ENCODE results near the gene RAC2. TPM values are rescaled to one million over a fixed set of nuclear protein-coding genes. Genes with fewer than 3 reads are reported as not detected.

RAC2 gene
- total RNA-seq, 1 experiment from 2014 or later: 90.5 TPM

GRCh38 chr22:37241351-37242142 lies 2.5 kb downstream of the RAC2 start:
- no peak overlapping the region for H3K4me2 ChIP-seq
- H3K79me2 ChIP-seq (ENCODE audit: low read depth): 0 out of 2 replicates have a peak, but pooled peaks cover 5% of the 10 kb centered on the region
- intact Hi-C loops (cut with micrococcal nuclease; ENCODE audit: unreplicated experiment): no loop called here
- no peak overlapping the region for H3K4me3 ChIP-seq
- no TSS peak for BruUV-seq (replicated peaks)
- peaks cover 17% of the 10 kb centered on the region for H3K4me1 ChIP-seq (replicated peaks; ENCODE audit: insufficient read depth)
- no peaks in the 10 kb centered on the region for H4K20me1 ChIP-seq (ENCODE audit: insufficient read depth)
- POLR2A ChIA-PET (ENCODE audit: unreplicated experiment): interaction anchor here (0.5 to 0.6 kb wide), 3 partner anchors 13 to 334 kb away, joined by 3 to 38 read pairs (median 3); no protein-coding TSS in a partner anchor
- H2AFZ ChIP-seq: no peak overlapping the region
- no peak for DNase-seq
- H3K9me2 ChIP-seq (ENCODE audit: insufficient read depth): no peaks in the 10 kb centered on the region
- TF ChIP-seq EZH2 (IDR thresholded peaks at IDR 0.05; ENCODE audit: low read depth) (no peak), CTCF (conservative IDR thresholded peaks at IDR 0.05) (no peak)
- H3K27ac ChIP-seq: no peak overlapping the region
- no peaks in the 10 kb centered on the region for H3K27me3 ChIP-seq (ENCODE audit: insufficient read depth, low read depth)
- no peaks in the 10 kb centered on the region for H3K36me3 ChIP-seq (ENCODE audit: low read depth)
- H3K9me3 ChIP-seq (ENCODE audit: insufficient read depth, low read depth): no peaks in the 10 kb centered on the region
- peaks cover 18% of the 10 kb centered on the region; the same call in 1 of the 2 replicates for H3F3A ChIP-seq (ENCODE audit: insufficient read depth, low read depth)
- CTCF ChIA-PET: interaction anchor here (1.4 kb wide), 1 partner anchor 18 kb away, joined by 4 read pairs; no protein-coding TSS in a partner anchor

GRCh38 chr22:37240941-37241320 lies 3.1 kb downstream of the RAC2 start:
- H4K20me1 ChIP-seq (ENCODE audit: insufficient read depth): no peaks in the 10 kb centered on the region
- ChIA-PET POLR2A (ENCODE audit: unreplicated experiment) (no interaction called here), CTCF (no interaction called here)
- peaks cover 17% of the 10 kb centered on the region for H3K4me1 ChIP-seq (replicated peaks; ENCODE audit: insufficient read depth)
- H3K36me3 ChIP-seq (ENCODE audit: low read depth): no peaks in the 10 kb centered on the region
- H3F3A ChIP-seq (ENCODE audit: insufficient read depth, low read depth): peaks cover 14% of the 10 kb centered on the region; the same call in 1 of the 2 replicates
- no peaks in the 10 kb centered on the region for H3K9me3 ChIP-seq (ENCODE audit: insufficient read depth, low read depth)
- no TSS peak for BruUV-seq (replicated peaks)
- no peak for TF ChIP-seq EZH2 (IDR thresholded peaks at IDR 0.05; ENCODE audit: low read depth)
- no peak for TF ChIP-seq CTCF (conservative IDR thresholded peaks at IDR 0.05)
- no peaks in the 10 kb centered on the region for H3K9me2 ChIP-seq (ENCODE audit: insufficient read depth)
- no peaks in the 10 kb centered on the region for H3K27me3 ChIP-seq (ENCODE audit: insufficient read depth, low read depth)
- 0 out of 2 replicates have a peak, but pooled peaks cover 5% of the 10 kb centered on the region for H3K79me2 ChIP-seq (ENCODE audit: low read depth)
- H2AFZ ChIP-seq: no peak overlapping the region
- DNase-seq: no peak
- no peak overlapping the region for H3K4me2 ChIP-seq
- intact Hi-C loops (cut with micrococcal nuclease; ENCODE audit: unreplicated experiment): no loop called here
- H3K27ac ChIP-seq: no peak overlapping the region
- no peak overlapping the region for H3K4me3 ChIP-seq

- Histone ChIP-seq H3K79me2 (ENCODE audit: low read depth) (0 out of 2 replicates have a peak, but pooled peaks cover 5% of the 10 kb centered on the region), H3K27me3 (ENCODE audit: insufficient read depth, low read depth) (no peaks in the 10 kb centered on the region), H4K20me1 (ENCODE audit: insufficient read depth) (no peaks in the 10 kb centered on the region), H3K36me3 (ENCODE audit: low read depth) (no peaks in the 10 kb centered on the region), H3K4me1 (replicated peaks; ENCODE audit: insufficient read depth) (peaks cover 17% of the 10 kb centered on the region), H3K4me3 (no peak overlapping the region), H3K9me2 (ENCODE audit: insufficient read depth) (no peaks in the 10 kb centered on the region), H3K9me3 (ENCODE audit: insufficient read depth, low read depth) (no peaks in the 10 kb centered on the region), H3K27ac (no peak overlapping the region), H3F3A (ENCODE audit: insufficient read depth, low read depth) (peaks cover 10% of the 10 kb centered on the region; the same call in 1 of the 2 replicates), H3K4me2 (no peak overlapping the region), H2AFZ (no peak overlapping the region)
- ChIA-PET POLR2A (ENCODE audit: unreplicated experiment) (no interaction called here), CTCF (no interaction called here)
- no TSS peak for BruUV-seq (replicated peaks)
- TF ChIP-seq CTCF (conservative IDR thresholded peaks at IDR 0.05) (no peak), EZH2 (IDR thresholded peaks at IDR 0.05; ENCODE audit: low read depth) (no peak)
- intact Hi-C loops (cut with micrococcal nuclease; ENCODE audit: unreplicated experiment): no loop called here
- DNase-seq: no peak
Observed at GRCh38 chr22:37240240-37240940, 3.7 kb downstream of the RAC2 start.
